B cell (primary cell): ENCODE measurements around the gene VPREB1. TPM values are rescaled to one million over a fixed set of nuclear protein-coding genes. Genes with fewer than 3 reads are reported as not detected.

Source experiments
- ATAC-seq: fragments of 200-7000 bp; cut with Tn5 transposase; one replicate; pipeline ENCODE4 v1.10.0; 2021; ENCODE audit warnings: low read depth, mild to moderate bottlenecking, moderate number of reproducible peaks, moderate library complexity
- CTCF ChIA-PET: fragments of 350-600 bp; sonication (Branson Sonifier 250); formaldehyde crosslinking; loops from one replicate; lab custom pipeline; 2021; ENCODE audit warnings: antibody characterized with exemption, inconsistent platforms; lab: Charles Lee
- POLR2A ChIA-PET: fragments of 350-600 bp; sonication (Branson Sonifier 250); formaldehyde crosslinking; loops from one replicate; lab custom pipeline; 2021; ENCODE audit warnings: antibody characterized with exemption; lab: Charles Lee
- DNase-seq: peaks from one replicate; pipeline ENCODE4 v3.0.0; 2013
- H2AFZ ChIP-seq: 2 replicates; pipeline ENCODE4 v1.6.1; 2012; ENCODE audit warnings: mild to moderate bottlenecking, low read depth, low read length; ENCODE audit not compliant: insufficient read depth, poor library complexity, severe bottlenecking
- H3K27ac ChIP-seq, 2 donors: 1 replicate in 1 of 2; 2 replicates in 1 of 2; pipeline ENCODE4 v1.5.1; 2012 to 2013; ENCODE audit warnings: low read length in 2 of 2, mild to moderate bottlenecking in 2 of 2, moderate library complexity in 1 of 2
- H3K27me3 ChIP-seq, 4 experiments: fragments of 200-600 bp in 1 of 4; sonication (generic) in 1 of 4; replicated peaks in 1 of 4; 1 replicate in 2 of 4; 2 replicates in 2 of 4; pipeline versions ENCODE4 v1.6.1 to v1.7.0; 2013 to 2016; ENCODE audit warnings: low read length in 3 of 4, mild to moderate bottlenecking in 2 of 4, mixed read lengths in 1 of 4, moderate library complexity in 1 of 4; ENCODE audit not compliant: insufficient read depth in 4 of 4, control insufficient read depth in 3 of 4; ENCODE audit errors: control extremely low read depth in 1 of 4
- H3K36me3 ChIP-seq, 2 experiments: replicated peaks in 1 of 2; 1 replicate in 1 of 2; 2 replicates in 1 of 2; pipeline versions ENCODE4 v1.6.1 to v1.7.1; 2013; ENCODE audit warnings: low read length in 1 of 2; ENCODE audit not compliant: insufficient read depth in 2 of 2, control insufficient read depth in 1 of 2; ENCODE audit errors: control extremely low read depth in 1 of 2, extremely low read depth in 1 of 2
- H3K4me1 ChIP-seq, 2 donors: fragments of 200-600 bp in 1 of 2; sonication (generic) in 1 of 2; 1 replicate in 1 of 2; 2 replicates in 1 of 2; pipeline versions ENCODE4 v1.5.1 to v1.6.1; 2013 to 2017; ENCODE audit warnings: low read length in 2 of 2; ENCODE audit not compliant: control insufficient read depth in 2 of 2, insufficient read depth in 2 of 2
- H3K4me2 ChIP-seq: replicated peaks from 2 replicates; pipeline ENCODE3; 2012; ENCODE audit warnings: mild to moderate bottlenecking, low read depth, low read length; ENCODE audit not compliant: poor library complexity, severe bottlenecking
- H3K4me3 ChIP-seq, 5 experiments: fragments of 200-600 bp in 1 of 5; sonication (generic) in 1 of 5; 1 replicate in 3 of 5; 2 replicates in 2 of 5; pipeline versions ENCODE4 v1.5.1 to v1.7.0; 2011 to 2016; ENCODE audit warnings: low read length in 4 of 5, mild to moderate bottlenecking in 4 of 5, low read depth in 2 of 5, control low read depth in 1 of 5, moderate library complexity in 1 of 5; ENCODE audit not compliant: insufficient read depth in 1 of 5; ENCODE audit errors: control extremely low read depth in 1 of 5, extremely low read depth in 1 of 5
- H3K79me2 ChIP-seq: fragments of 200-600 bp; sonication (generic); one replicate; pipeline ENCODE4 v1.6.0; 2016; ENCODE audit warnings: low read length; ENCODE audit not compliant: control insufficient read depth, insufficient read depth
- H3K9ac ChIP-seq: fragments of 200-600 bp; sonication (generic); 2 replicates; pipeline ENCODE4 v1.6.1; 2017; ENCODE audit warnings: mild to moderate bottlenecking, low read length, moderate library complexity
- H3K9me3 ChIP-seq, 3 donors: one replicate each; pipeline versions ENCODE4 v1.6.1 to v1.7.1; 2013; ENCODE audit warnings: low read length in 2 of 3; ENCODE audit not compliant: control insufficient read depth in 2 of 3, insufficient read depth in 1 of 3; ENCODE audit errors: control extremely low read depth in 1 of 3
- H4K20me1 ChIP-seq: 2 replicates; pipeline ENCODE4 v1.6.0; 2012; ENCODE audit warnings: mild to moderate bottlenecking, low read length; ENCODE audit not compliant: insufficient read depth, control insufficient read depth, poor library complexity, severe bottlenecking
- H3K27ac Mint-ChIP-seq: one replicate; pipeline ENCODE4 v1.8.0; 2021; ENCODE audit warnings: mixed read lengths
- H3K27me3 Mint-ChIP-seq: one replicate; pipeline ENCODE4 v1.8.0; 2021; ENCODE audit warnings: mixed read lengths
- H3K4me1 Mint-ChIP-seq: one replicate; pipeline ENCODE4 v1.8.0; 2021; ENCODE audit warnings: mixed read lengths
- H3K4me3 Mint-ChIP-seq: one replicate; pipeline ENCODE4 v1.8.0; 2021; ENCODE audit warnings: mixed read lengths
- H3K9me3 Mint-ChIP-seq: one replicate; pipeline ENCODE4 v1.8.0; 2022; ENCODE audit warnings: mixed read lengths; ENCODE audit not compliant: insufficient read depth
- CTCF ChIP-seq: fragments of 200-600 bp; IDR thresholded peaks from one replicate; pipeline ENCODE4 v1.8.0; 2022; ENCODE audit warnings: antibody characterized with exemption, mild to moderate bottlenecking
- EZH2 ChIP-seq: IDR thresholded peaks from 2 replicates; pipeline ENCODE4 v1.6.1; 2012; ENCODE audit warnings: borderline replicate concordance, low read depth, mild to moderate bottlenecking, moderate library complexity, low read length; ENCODE audit not compliant: insufficient read depth, poor library complexity, severe bottlenecking
- WGBS: methylation state at CpG from one replicate; pipeline ENCODE4 v1.1.5; 2013; ENCODE audit warnings: missing lambda C conversion rate; ENCODE audit not compliant: insufficient coverage; 5-methylcytosine and 5-hydroxymethylcytosine counted together
- intact Hi-C: fragments of 100-400 bp; cut with micrococcal nuclease; formaldehyde crosslinking; loops from one replicate; pipeline ENCODE4 v1.10.0; 2022
- polyA plus RNA-seq: library from polyadenylated mRNA; depleted of rRNA; stranded (reverse); fragments of >200 nt; gene quantifications from 2 replicates; pipeline ENCODE4 v1.2.3, GENCODE V29; 2012
- total RNA-seq, 2 donors: library from RNA; stranded (reverse); fragments of 120-200 nt in 1 of 2; gene quantifications; 1 replicate in 1 of 2; 2 replicates in 1 of 2; pipeline versions ENCODE4 v1.2.3 to v1.2.4, GENCODE V29; 2013 to 2022

Gene VPREB1
- total and polyA plus RNA-seq, 2 donors (not counting 1 experiment from before 2014, with no cell fraction given) = 1.2 TPM; not detected in 1

DNA sequence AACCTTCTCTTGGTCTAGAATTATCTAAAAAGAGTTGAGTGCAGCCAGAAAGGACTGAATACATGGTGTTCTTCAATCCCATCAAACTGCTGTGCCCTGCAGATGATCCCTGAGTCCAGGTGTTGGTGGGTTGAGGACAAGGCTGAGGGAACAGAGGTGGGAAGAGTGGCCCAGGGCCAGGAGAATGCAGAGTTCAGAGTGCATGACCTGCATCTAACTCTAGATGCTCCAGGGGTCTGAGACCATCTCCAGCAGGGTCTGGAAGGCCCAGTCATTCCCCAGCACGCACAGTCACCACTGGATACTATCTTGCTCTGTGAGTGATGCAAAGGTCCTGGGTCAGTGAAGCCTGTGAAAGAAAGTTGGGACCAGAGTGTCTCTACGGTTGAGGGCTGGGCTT, 2.1 kb upstream of the VPREB1 start:
- Mint-ChIP-seq H3K4me3 (no peak overlapping the region), H3K27ac (no peak overlapping the region), H3K4me1 (peaks cover 52% of the 10 kb centered on the region), H3K9me3 (no peaks in the 10 kb centered on the region), H3K27me3 (peaks cover 5% of the 10 kb centered on the region)
- Histone ChIP-seq H3K27me3 (no peaks in the 10 kb centered on the region), H3K79me2 (no peaks in the 10 kb centered on the region), H4K20me1 (no peaks in the 10 kb centered on the region), H3K4me3 (no peak overlapping the region), H3K27ac (no peak overlapping the region), H3K36me3 (no peaks in the 10 kb centered on the region), H3K4me2 (peak overlapping the region; percentile 62), H2AFZ (no peak overlapping the region), H3K4me1 (peaks cover 52 to 55% of the 10 kb centered on the region in 2 donors), H3K9me3 (peaks cover 0 to 4% (median 0%) of the 10 kb centered on the region in 3 donors), H3K9ac (no peak overlapping the region)
- CTCF ChIA-PET = interaction anchor here (1.0 to 1.4 kb wide), 5 partner anchors 16 to 212 kb away, joined by 3 to 8 read pairs (median 3); no protein-coding TSS in a partner anchor
- intact Hi-C loops = no loop called here
- 100% methylated on average over 1 of the region's 2 CpGs for WGBS
- DNase-seq (no peak), ATAC-seq (no peak)
- POLR2A ChIA-PET = no interaction called here
- TF ChIP-seq CTCF = no peak
- TF ChIP-seq EZH2 = no peak

- Histone ChIP-seq H3K9me3 (peaks cover 0 to 4% (median 0%) of the 10 kb centered on the region in 3 donors), H3K9ac (no peak overlapping the region), H3K4me1 (peaks cover 55% of the 10 kb centered on the region in 2 donors), H3K4me3 (no peak overlapping the region), H2AFZ (peak overlapping the region; percentile 8), H3K27ac (no peak overlapping the region), H3K27me3 (no peaks in the 10 kb centered on the region), H3K79me2 (no peaks in the 10 kb centered on the region), H4K20me1 (no peaks in the 10 kb centered on the region), H3K4me2 (peak overlapping the region; percentile 62), H3K36me3 (no peaks in the 10 kb centered on the region)
- no peak overlapping the region for H3K27ac Mint-ChIP-seq
- TF ChIP-seq CTCF (no peak), EZH2 (no peak)
- 15% methylated on average over 4 of the region's 6 CpGs for WGBS
- peak overlapping the region; percentile 27 for H3K4me3 Mint-ChIP-seq
- intact Hi-C loops = no loop called here
- CTCF ChIA-PET = interaction anchor here (0.6 to 1.6 kb wide), 7 partner anchors 7 to 100 kb away, joined by 3 to 8 read pairs (median 3); no protein-coding TSS in a partner anchor
- H3K4me1 Mint-ChIP-seq = peaks cover 53% of the 10 kb centered on the region
- no peaks in the 10 kb centered on the region for H3K9me3 Mint-ChIP-seq
- no peak for DNase-seq
- POLR2A ChIA-PET = no interaction called here
- ATAC-seq = no peak
- peaks cover 5% of the 10 kb centered on the region for H3K27me3 Mint-ChIP-seq
Observed at GRCh38 chr22:22243033-22243680, 1.4 kb upstream of the VPREB1 start.
